Measurements from ENCODE around the gene STXBP2. TPM values are rescaled to one million over a fixed set of nuclear protein-coding genes. Genes with fewer than 3 reads are reported as not detected.

STXBP2 gene
- total and polyA plus RNA-seq, 2 experiments from 2014 or later: 58.6 to 142 TPM

DNA sequence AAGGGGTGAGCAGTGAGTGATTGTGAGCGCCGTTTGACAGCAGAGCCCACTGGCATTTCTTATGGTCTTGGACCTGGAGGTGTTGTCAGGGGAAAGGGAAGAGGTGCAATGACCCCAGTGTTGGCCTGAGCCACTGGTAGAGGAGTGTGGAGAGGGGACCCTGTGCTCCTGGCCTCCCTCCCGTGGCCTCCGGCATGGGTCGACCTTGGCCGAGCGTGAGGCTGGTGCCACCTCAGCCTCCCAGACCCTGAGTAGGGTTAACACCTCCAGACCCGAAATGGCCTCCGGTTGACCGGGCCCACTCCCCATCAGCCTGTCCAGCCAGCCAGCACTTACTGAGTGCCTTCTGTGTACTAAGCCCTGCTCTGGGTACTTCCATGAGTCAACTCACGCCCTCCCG is 50.3 kb downstream of the STXBP2 start:
- H3K79me2 ChIP-seq: peaks cover under 1% of the 10 kb centered on the region
- H3K9me3 ChIP-seq (ENCODE audit: low read depth): no peaks in the 10 kb centered on the region
- WGBS (ENCODE audit: low lambda C conversion rate, missing lambda C conversion rate): 89% methylated on average over 12 of the region's 12 CpGs
- H3K4me3 ChIP-seq: no peak overlapping the region
- no peak overlapping the region for H3K4me2 ChIP-seq
- no peaks in the 10 kb centered on the region for H4K20me1 ChIP-seq (ENCODE audit: insufficient read depth, poor library complexity, severe bottlenecking)
- no peaks in the 10 kb centered on the region for H3K36me3 ChIP-seq (replicated peaks; ENCODE audit: insufficient read depth, low read depth)
- no peaks in the 10 kb centered on the region for H3K27me3 ChIP-seq
- TF ChIP-seq EZH2phosphoT487 (IDR thresholded peaks at IDR 0.05; ENCODE audit: low read depth, severe bottlenecking, unreplicated experiment): no peak
- TF ChIP-seq, protein P1, sequence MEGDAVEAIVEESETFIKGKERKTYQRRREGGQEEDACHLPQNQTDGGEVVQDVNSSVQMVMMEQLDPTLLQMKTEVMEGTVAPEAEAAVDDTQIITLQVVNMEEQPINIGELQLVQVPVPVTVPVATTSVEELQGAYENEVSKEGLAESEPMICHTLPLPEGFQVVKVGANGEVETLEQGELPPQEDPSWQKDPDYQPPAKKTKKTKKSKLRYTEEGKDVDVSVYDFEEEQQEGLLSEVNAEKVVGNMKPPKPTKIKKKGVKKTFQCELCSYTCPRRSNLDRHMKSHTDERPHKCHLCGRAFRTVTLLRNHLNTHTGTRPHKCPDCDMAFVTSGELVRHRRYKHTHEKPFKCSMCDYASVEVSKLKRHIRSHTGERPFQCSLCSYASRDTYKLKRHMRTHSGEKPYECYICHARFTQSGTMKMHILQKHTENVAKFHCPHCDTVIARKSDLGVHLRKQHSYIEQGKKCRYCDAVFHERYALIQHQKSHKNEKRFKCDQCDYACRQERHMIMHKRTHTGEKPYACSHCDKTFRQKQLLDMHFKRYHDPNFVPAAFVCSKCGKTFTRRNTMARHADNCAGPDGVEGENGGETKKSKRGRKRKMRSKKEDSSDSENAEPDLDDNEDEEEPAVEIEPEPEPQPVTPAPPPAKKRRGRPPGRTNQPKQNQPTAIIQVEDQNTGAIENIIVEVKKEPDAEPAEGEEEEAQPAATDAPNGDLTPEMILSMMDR (IDR thresholded peaks at IDR 0.05; ENCODE audit: poor library complexity): no peak
- no peak for TF ChIP-seq EZH2 (IDR thresholded peaks at IDR 0.05; ENCODE audit: borderline replicate concordance)
- no peaks in the 10 kb centered on the region for H3K4me1 ChIP-seq (ENCODE audit: insufficient read depth)
- H3K27ac ChIP-seq: no peak overlapping the region
- H2AFZ ChIP-seq: no peak overlapping the region
- no peaks in the 10 kb centered on the region for H3K9me2 ChIP-seq (replicated peaks; ENCODE audit: insufficient read depth)
- no peak for DNase-seq (ENCODE audit: low spot score)

GRCh38 chr19:7689165-7689564 is 52.3 kb downstream of the STXBP2 start:
- Histone ChIP-seq H4K20me1 (ENCODE audit: insufficient read depth, poor library complexity, severe bottlenecking) (no peaks in the 10 kb centered on the region), H3K36me3 (replicated peaks; ENCODE audit: insufficient read depth, low read depth) (no peaks in the 10 kb centered on the region), H2AFZ (no peak overlapping the region), H3K27ac (no peak overlapping the region), H3K4me3 (no peak overlapping the region), H3K4me2 (no peak overlapping the region), H3K27me3 (no peaks in the 10 kb centered on the region), H3K9me3 (ENCODE audit: low read depth) (no peaks in the 10 kb centered on the region), H3K9me2 (replicated peaks; ENCODE audit: insufficient read depth) (no peaks in the 10 kb centered on the region), H3K79me2 (no peaks in the 10 kb centered on the region), H3K4me1 (ENCODE audit: insufficient read depth) (no peaks in the 10 kb centered on the region)
- TF ChIP-seq EZH2 (IDR thresholded peaks at IDR 0.05; ENCODE audit: borderline replicate concordance): no peak
- TF ChIP-seq, protein P1 (IDR thresholded peaks at IDR 0.05; ENCODE audit: poor library complexity): no peak
- TF ChIP-seq EZH2phosphoT487 (IDR thresholded peaks at IDR 0.05; ENCODE audit: low read depth, severe bottlenecking, unreplicated experiment): no peak
- WGBS (ENCODE audit: low lambda C conversion rate, missing lambda C conversion rate): 84% methylated on average over 20 of the region's 23 CpGs
- no peak for DNase-seq (ENCODE audit: low spot score)

- TF ChIP-seq, protein P1 (IDR thresholded peaks at IDR 0.05; ENCODE audit: poor library complexity): no peak
- no peak for TF ChIP-seq EZH2 (IDR thresholded peaks at IDR 0.05; ENCODE audit: borderline replicate concordance)
- TF ChIP-seq EZH2phosphoT487 (IDR thresholded peaks at IDR 0.05; ENCODE audit: low read depth, severe bottlenecking, unreplicated experiment): no peak
- no peaks in the 10 kb centered on the region for H4K20me1 ChIP-seq (ENCODE audit: insufficient read depth, poor library complexity, severe bottlenecking)
- WGBS (ENCODE audit: low lambda C conversion rate, missing lambda C conversion rate): 96% methylated on average over 8 of the region's 8 CpGs
- DNase-seq (ENCODE audit: low spot score): no peak
- H3K27me3 ChIP-seq: no peaks in the 10 kb centered on the region
- H3K27ac ChIP-seq: no peak overlapping the region
- H3K4me1 ChIP-seq (ENCODE audit: insufficient read depth): no peaks in the 10 kb centered on the region
- H3K79me2 ChIP-seq: no peaks in the 10 kb centered on the region
- H3K36me3 ChIP-seq (replicated peaks; ENCODE audit: insufficient read depth, low read depth): no peaks in the 10 kb centered on the region
- H3K4me3 ChIP-seq: no peak overlapping the region
- no peak overlapping the region for H2AFZ ChIP-seq
- H3K9me3 ChIP-seq (ENCODE audit: low read depth): no peaks in the 10 kb centered on the region
- no peak overlapping the region for H3K4me2 ChIP-seq
- no peaks in the 10 kb centered on the region for H3K9me2 ChIP-seq (replicated peaks; ENCODE audit: insufficient read depth)
Measured at GRCh38 chr19:7690779-7691258, 53.9 kb downstream of the STXBP2 start.

- no peaks in the 10 kb centered on the region for H3K36me3 ChIP-seq (replicated peaks; ENCODE audit: insufficient read depth, low read depth)
- H3K27me3 ChIP-seq: no peaks in the 10 kb centered on the region
- H3K9me3 ChIP-seq (ENCODE audit: low read depth): no peaks in the 10 kb centered on the region
- H3K4me3 ChIP-seq: no peak overlapping the region
- no peak overlapping the region for H3K4me2 ChIP-seq
- no peaks in the 10 kb centered on the region for H3K9me2 ChIP-seq (replicated peaks; ENCODE audit: insufficient read depth)
- no peaks in the 10 kb centered on the region for H3K79me2 ChIP-seq
- H3K4me1 ChIP-seq (ENCODE audit: insufficient read depth): no peaks in the 10 kb centered on the region
- no peak for DNase-seq (ENCODE audit: low spot score)
- no peak overlapping the region for H3K27ac ChIP-seq
- H4K20me1 ChIP-seq (ENCODE audit: insufficient read depth, poor library complexity, severe bottlenecking): no peaks in the 10 kb centered on the region
- no peak for TF ChIP-seq EZH2phosphoT487 (IDR thresholded peaks at IDR 0.05; ENCODE audit: low read depth, severe bottlenecking, unreplicated experiment)
- TF ChIP-seq EZH2 (IDR thresholded peaks at IDR 0.05; ENCODE audit: borderline replicate concordance): no peak
- TF ChIP-seq, protein P1 (IDR thresholded peaks at IDR 0.05; ENCODE audit: poor library complexity): no peak
- no peak overlapping the region for H2AFZ ChIP-seq
Measured at GRCh38 chr19:7691497-7691896, 54.6 kb downstream of the STXBP2 start.
